Right lobe of liver (tissue), 6 donors: ENCODE results near the gene ANKRD63. TPM values are rescaled to one million over a fixed set of nuclear protein-coding genes. Genes with fewer than 3 reads are reported as not detected.

Source experiments
- ATAC-seq, 4 donors: fragments of 200-7000 bp; cut with Tn5 transposase; one replicate each; pipeline ENCODE4 v1.9.1; 2020; ENCODE audit warnings: mild to moderate bottlenecking in 4 of 4, moderate library complexity in 4 of 4
- DNase-seq, 3 donors: peaks; one replicate each; pipeline ENCODE4 v3.0.0-alpha.2; 2020
- H3K27ac ChIP-seq, 3 donors: fragments of 200-600 bp; one replicate each; pipeline ENCODE4 v1.8.0; 2022
- H3K27me3 ChIP-seq, 2 donors: fragments of 200-600 bp; one replicate each; pipeline ENCODE4 v1.8.0; 2022
- H3K36me3 ChIP-seq, 4 donors: fragments of 200-600 bp; sonication (generic) in 1 of 4; one replicate each; pipeline versions ENCODE4 v1.5.1 to v1.8.0; 2017 to 2022; ENCODE audit warnings: control low read depth in 1 of 4
- H3K4me1 ChIP-seq, 4 donors: fragments of 200-600 bp; sonication (generic) in 1 of 4; one replicate each; pipeline versions ENCODE4 v1.5.1 to v1.8.0; 2017 to 2022; ENCODE audit warnings: control low read depth in 1 of 4
- H3K4me3 ChIP-seq, 3 donors: fragments of 200-600 bp; one replicate each; pipeline ENCODE4 v1.8.0; 2022
- H3K9me3 ChIP-seq, 4 donors: fragments of 200-600 bp; sonication (generic) in 1 of 4; one replicate each; pipeline versions ENCODE4 v1.5.1 to v1.8.0; 2017 to 2022; ENCODE audit warnings: control low read depth in 1 of 4
- CTCF ChIP-seq, 4 donors: fragments of 200-600 bp in 3 of 4; fragments of 450-650 bp in 1 of 4; IDR thresholded peaks; one replicate each; pipeline versions ENCODE4 v1.5.1 to v1.8.0; 2016 to 2022; ENCODE audit warnings: antibody characterized with exemption in 4 of 4, mild to moderate bottlenecking in 2 of 4
- POLR2A ChIP-seq: fragments of 450-650 bp; IDR thresholded peaks from one replicate; pipeline ENCODE4 v1.6.1; 2017; ENCODE audit warnings: antibody characterized with exemption, mild to moderate bottlenecking
- WGBS: methylation state at CpG from one replicate; pipeline ENCODE4 v1.1.6; 2018; ENCODE audit warnings: low coverage, low lambda C conversion rate; ENCODE audit not compliant: insufficient coverage; ENCODE audit errors: missing lambda C conversion rate; 5-methylcytosine and 5-hydroxymethylcytosine counted together
- intact Hi-C, 2 donors: fragments of 100-400 bp; cut with DNase I; formaldehyde crosslinking; loops; one replicate each; pipeline versions ENCODE4 v1.11.2 to v1.14.1; 2022
- total RNA-seq, 6 experiments: library from RNA; depleted of rRNA in 2 of 6; stranded (reverse); fragments of >200 nt in 2 of 6; fragmentation: NEBNext Ultra II Directional in 3 of 6; extraction: Animal tissue kit (Norgen Biotek cat#: 25700) in 3 of 6; gene quantifications; one replicate each; pipeline versions ENCODE4 v1.1.0 to v1.2.4, GENCODE V29; 2016 to 2023
- donor health status: DM: no; HTN: yes; CAD: no.
- donor health status: DM: no; HTN: no; CAD: no.
- donor health status: DM: no; HTN: no; CAD: no.
- donor health status: DM: no; HTN: yes; CAD: no.
- donor health status: DM: no; HTN: yes; CAD: no.

Gene ANKRD63
- total RNA-seq, 6 experiments from 2014 or later: 0.24 TPM; not detected in 5

DNA sequence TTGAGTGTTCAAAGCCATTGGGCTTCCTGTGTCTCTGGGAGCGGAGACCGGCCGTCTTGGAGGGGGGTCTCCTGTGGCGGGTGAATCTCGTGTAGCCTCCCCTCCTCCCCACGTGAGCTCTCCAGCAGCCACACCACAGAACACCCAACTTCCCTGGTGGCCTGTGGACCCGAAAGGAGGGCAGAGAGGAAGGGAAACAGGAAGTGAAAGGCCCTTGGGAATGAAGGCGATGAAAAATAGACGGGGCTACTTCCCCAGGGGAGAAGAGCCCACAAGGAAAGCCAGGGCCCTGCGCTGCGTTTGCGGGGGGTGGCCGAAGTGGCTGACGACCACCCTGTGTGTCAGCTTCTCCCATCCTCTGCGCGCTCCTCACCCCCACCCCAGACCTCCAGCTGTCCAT lies 5.4 kb downstream of the ANKRD63 start:
- no peak overlapping the region for H3K27ac ChIP-seq
- WGBS: 52% methylated on average over 4 of the region's 16 CpGs
- ATAC-seq (no peak), DNase-seq (no peak)
- H3K4me1 ChIP-seq: peaks cover 0 to 10% (median 0%) of the 10 kb centered on the region in 4 donors
- TF ChIP-seq CTCF (IDR thresholded peaks at IDR 0.05): no peak
- TF ChIP-seq POLR2A: no peak
- H3K36me3 ChIP-seq: no peaks in the 10 kb centered on the region
- intact Hi-C loops: loop anchor here (5.0 to 10.0 kb wide), 3 partner anchors 60 to 235 kb away; no protein-coding TSS in a partner anchor
- H3K4me3 ChIP-seq: no peak overlapping the region
- peaks cover 0 to 19% of the 10 kb centered on the region in 2 donors for H3K27me3 ChIP-seq
- no peaks in the 10 kb centered on the region for H3K9me3 ChIP-seq

- no peak overlapping the region for H3K27ac ChIP-seq
- TF ChIP-seq CTCF (IDR thresholded peaks at IDR 0.05): no peak
- no peak for TF ChIP-seq POLR2A
- 57% methylated on average over 1 of the region's 4 CpGs for WGBS
- peaks cover 0 to 19% of the 10 kb centered on the region in 2 donors for H3K27me3 ChIP-seq
- no peak for DNase-seq
- H3K36me3 ChIP-seq: no peaks in the 10 kb centered on the region
- H3K4me3 ChIP-seq: no peak overlapping the region
- H3K4me1 ChIP-seq: peaks cover 0 to 9% (median 0%) of the 10 kb centered on the region in 4 donors
- intact Hi-C loops: loop anchor here (5.0 to 10.0 kb wide), 3 partner anchors 60 to 235 kb away; no protein-coding TSS in a partner anchor
- no peaks in the 10 kb centered on the region for H3K9me3 ChIP-seq
- ATAC-seq: no peak
Observed at GRCh38 chr15:40276927-40277326, 5.9 kb downstream of the ANKRD63 start.

GRCh38 chr15:40275954-40276353 lies 6.9 kb downstream of the ANKRD63 start:
- intact Hi-C loops: loop anchor here (5.0 to 10.0 kb wide), 3 partner anchors 59 to 234 kb away; no protein-coding TSS in a partner anchor
- no peaks in the 10 kb centered on the region for H3K36me3 ChIP-seq
- DNase-seq (no peak), ATAC-seq (no peak)
- H3K9me3 ChIP-seq: no peaks in the 10 kb centered on the region
- H3K4me3 ChIP-seq: no peak overlapping the region
- H3K27me3 ChIP-seq: peaks cover 0 to 12% of the 10 kb centered on the region in 2 donors
- H3K4me1 ChIP-seq: peaks cover 0 to 9% (median 0%) of the 10 kb centered on the region in 4 donors
- no peak overlapping the region for H3K27ac ChIP-seq
- no peak for TF ChIP-seq POLR2A
- no peak for TF ChIP-seq CTCF (IDR thresholded peaks at IDR 0.05)
- WGBS: no CpG with 5 or more reads among the region's 7 CpGs

- DNase-seq: no peak
- H3K4me1 ChIP-seq: peaks cover 0 to 9% (median 0%) of the 10 kb centered on the region in 4 donors
- no peaks in the 10 kb centered on the region for H3K9me3 ChIP-seq
- H3K4me3 ChIP-seq: no peak overlapping the region
- no peak overlapping the region for H3K27ac ChIP-seq
- peaks cover 0 to 8% of the 10 kb centered on the region in 2 donors for H3K27me3 ChIP-seq
- 53% methylated on average over 5 of the region's 5 CpGs for WGBS
- intact Hi-C loops: loop anchor here (5.0 to 10.0 kb wide), 3 partner anchors 58 to 233 kb away; no protein-coding TSS in a partner anchor
- no peak for TF ChIP-seq CTCF (IDR thresholded peaks at IDR 0.05)
- TF ChIP-seq POLR2A: no peak
- no peak for ATAC-seq
- H3K36me3 ChIP-seq: no peaks in the 10 kb centered on the region
Observed at GRCh38 chr15:40275523-40275922, 7.3 kb downstream of the ANKRD63 start.
